ENCODE results near the gene METTL25. TPM values are rescaled to one million over a fixed set of nuclear protein-coding genes. Genes with fewer than 3 reads are reported as not detected.

The METTL25 gene
- total RNA-seq, 1 experiment from 2014 or later: 11.6 TPM

DNA sequence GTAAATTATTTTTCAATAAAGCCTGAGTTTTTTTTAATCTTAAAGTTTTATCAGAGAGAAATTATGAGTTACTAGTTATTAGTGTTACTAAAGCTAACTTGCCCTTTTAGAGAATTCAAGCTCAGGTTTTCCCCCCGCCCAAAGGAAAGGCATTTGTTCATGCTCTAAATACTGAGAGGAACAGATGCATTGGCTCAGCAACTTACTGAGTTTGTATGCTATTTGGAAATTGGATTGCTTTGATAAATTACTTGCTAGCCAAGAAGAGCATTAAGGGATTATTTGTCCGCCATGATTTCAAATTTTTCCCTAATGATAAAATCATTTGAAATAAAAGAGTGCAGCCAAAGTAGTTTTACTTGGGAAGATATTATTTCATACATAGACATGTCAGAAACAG is 149.4 kb downstream of the METTL25 start:
- Histone ChIP-seq H3T11ph (ENCODE audit: low read length) (no peak overlapping the region), H2BK15ac (ENCODE audit: low read depth, low read length) (no peak overlapping the region), H2BK12ac (ENCODE audit: insufficient read length, low read depth, low read length) (no peak overlapping the region), H3K4ac (ENCODE audit: low read depth, low read length) (no peak overlapping the region), H3K27me3 (ENCODE audit: insufficient read depth, low read length) (no peaks in the 10 kb centered on the region), H2BK20ac (ENCODE audit: low read depth, low read length, poor library complexity, severe bottlenecking) (no peak overlapping the region), H3K4me2 (ENCODE audit: insufficient read depth, insufficient read length, low read length) (no peak overlapping the region), H4K20me1 (ENCODE audit: control insufficient read depth, insufficient read depth, insufficient read length) (no peaks in the 10 kb centered on the region), H3K14ac (ENCODE audit: insufficient read depth, low read length) (no peak overlapping the region), H3K9ac (ENCODE audit: extremely low read depth, insufficient read length, low read length) (no peak overlapping the region), H4K5ac (ENCODE audit: insufficient read length, low read depth, low read length) (no peak overlapping the region), H3K23ac (ENCODE audit: insufficient read length, low read depth, low read length) (no peak overlapping the region), H3K18ac (ENCODE audit: insufficient read length, low read depth, low read length) (no peak overlapping the region), H3K9me3 (ENCODE audit: control insufficient read depth, low read depth, low read length) (no peaks in the 10 kb centered on the region), H2AFZ (ENCODE audit: low read length) (no peak overlapping the region), H2AK5ac (ENCODE audit: insufficient read length, low read length) (no peak overlapping the region), H3K23me2 (ENCODE audit: insufficient read length, low read depth, low read length, poor library complexity, severe bottlenecking) (no peaks in the 10 kb centered on the region), H3K27ac (ENCODE audit: insufficient read length, low read depth, low read length) (no peak overlapping the region), H4K8ac (replicated peaks; ENCODE audit: insufficient read length, low read depth, low read length) (no peak overlapping the region), H4K91ac (ENCODE audit: insufficient read length, low read depth, low read length) (no peak overlapping the region), H3K4me1 (ENCODE audit: insufficient read depth, low read length) (no peaks in the 10 kb centered on the region), H2BK120ac (ENCODE audit: low read depth, low read length, poor library complexity, severe bottlenecking) (no peak overlapping the region), H2BK5ac (ENCODE audit: insufficient read length, low read length) (no peak overlapping the region), H3K56ac (ENCODE audit: insufficient read length, low read depth, low read length) (no peak overlapping the region), H3K79me1 (ENCODE audit: insufficient read depth, low read depth, low read length, poor library complexity, severe bottlenecking) (no peaks in the 10 kb centered on the region), H3K79me2 (ENCODE audit: insufficient read depth, low read length) (no peaks in the 10 kb centered on the region)
- Mint-ChIP-seq H3K36me3 (ENCODE audit: insufficient read depth in 1 of 3, low read depth in 3 of 3) (no peaks in the 10 kb centered on the region), H3K4me3 (no peak overlapping the region), H3K27me3 (ENCODE audit: low read depth) (no peaks in the 10 kb centered on the region; the same call in 1 of the 2 replicates), H3K4me1 (no peaks in the 10 kb centered on the region), H3K27ac (no peak overlapping the region), H3K9me3 (no peaks in the 10 kb centered on the region)
- TF ChIP-seq, protein P1, sequence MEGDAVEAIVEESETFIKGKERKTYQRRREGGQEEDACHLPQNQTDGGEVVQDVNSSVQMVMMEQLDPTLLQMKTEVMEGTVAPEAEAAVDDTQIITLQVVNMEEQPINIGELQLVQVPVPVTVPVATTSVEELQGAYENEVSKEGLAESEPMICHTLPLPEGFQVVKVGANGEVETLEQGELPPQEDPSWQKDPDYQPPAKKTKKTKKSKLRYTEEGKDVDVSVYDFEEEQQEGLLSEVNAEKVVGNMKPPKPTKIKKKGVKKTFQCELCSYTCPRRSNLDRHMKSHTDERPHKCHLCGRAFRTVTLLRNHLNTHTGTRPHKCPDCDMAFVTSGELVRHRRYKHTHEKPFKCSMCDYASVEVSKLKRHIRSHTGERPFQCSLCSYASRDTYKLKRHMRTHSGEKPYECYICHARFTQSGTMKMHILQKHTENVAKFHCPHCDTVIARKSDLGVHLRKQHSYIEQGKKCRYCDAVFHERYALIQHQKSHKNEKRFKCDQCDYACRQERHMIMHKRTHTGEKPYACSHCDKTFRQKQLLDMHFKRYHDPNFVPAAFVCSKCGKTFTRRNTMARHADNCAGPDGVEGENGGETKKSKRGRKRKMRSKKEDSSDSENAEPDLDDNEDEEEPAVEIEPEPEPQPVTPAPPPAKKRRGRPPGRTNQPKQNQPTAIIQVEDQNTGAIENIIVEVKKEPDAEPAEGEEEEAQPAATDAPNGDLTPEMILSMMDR (conservative IDR thresholded peaks at IDR 0.05): no peak
- WGBS (ENCODE audit: extremely low coverage, insufficient read length, low lambda C conversion rate): no CpG with 5 or more reads among the region's 2 CpGs
- no peak for DNase-seq
